Measurements from ENCODE around the gene CLSTN2.

Gene CLSTN2

DNA sequence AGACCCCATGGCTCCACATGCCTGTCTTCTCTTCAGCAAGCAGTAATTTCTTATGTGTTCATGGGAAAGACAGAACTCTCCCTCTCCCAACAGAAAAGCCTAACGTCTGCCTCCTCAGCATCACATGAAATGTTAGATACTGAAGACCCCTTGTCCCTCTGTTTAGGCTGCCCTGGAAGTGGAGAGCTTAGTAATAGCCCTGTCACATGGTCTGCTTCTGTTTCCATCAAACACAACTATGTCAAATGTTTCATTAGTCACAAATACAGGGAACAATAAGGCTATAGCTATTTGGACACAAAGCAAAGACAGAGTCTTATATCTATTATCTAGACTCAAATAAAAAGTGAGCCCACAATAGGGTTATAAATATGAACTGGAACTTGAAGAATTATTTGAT lies 552.6 kb downstream of the CLSTN2 start:
- Histone ChIP-seq H3K14ac (ENCODE audit: low read length) (no peak overlapping the region), H2BK120ac (ENCODE audit: low read depth, low read length) (no peak overlapping the region), H3K4me2 (ENCODE audit: insufficient read depth, low read length, poor library complexity, severe bottlenecking) (no peak overlapping the region), H3K9ac (ENCODE audit: low read depth, low read length, poor library complexity) (no peak overlapping the region), H2AFZ (ENCODE audit: low read length) (no peak overlapping the region), H3K4me1 (ENCODE audit: control insufficient read depth in 2 of 2, insufficient read depth in 1 of 2, low read depth in 1 of 2, low read length in 2 of 2) (no peaks in the 10 kb centered on the region), H3K36me3 (replicated peaks in 1 of 2; ENCODE audit: control insufficient read depth in 2 of 2, insufficient read depth in 2 of 2, low read length in 2 of 2) (no peaks in the 10 kb centered on the region), H3K27me3 (ENCODE audit: control insufficient read depth in 3 of 3, insufficient read depth in 3 of 3, low read depth in 1 of 3, low read length in 3 of 3) (no peaks in the 10 kb centered on the region), H2BK15ac (ENCODE audit: low read length) (no peak overlapping the region), H2AK5ac (ENCODE audit: low read depth, low read length) (no peak overlapping the region), H3K9me3 (replicated peaks in 1 of 2; ENCODE audit: control insufficient read depth in 2 of 2, insufficient read depth in 1 of 2, low read depth in 1 of 2, low read length in 2 of 2) (no peaks in the 10 kb centered on the region), H3K4ac (ENCODE audit: low read length) (no peak overlapping the region), H3K18ac (ENCODE audit: low read length) (no peak overlapping the region), H3K79me1 (ENCODE audit: low read depth, low read length) (no peaks in the 10 kb centered on the region), H2BK5ac (ENCODE audit: low read length) (no peak overlapping the region), H2BK12ac (ENCODE audit: low read length) (no peak overlapping the region), H3K23ac (ENCODE audit: low read depth, low read length, poor library complexity) (no peak overlapping the region), H4K91ac (ENCODE audit: low read depth, low read length, poor library complexity) (no peak overlapping the region), H4K8ac (ENCODE audit: low read depth, low read length) (no peak overlapping the region), H3K4me3 (ENCODE audit: low read length in 2 of 2) (no peak overlapping the region), H3K27ac (replicated peaks; ENCODE audit: low read length) (no peak overlapping the region)
- WGBS, 2 donors (ENCODE audit: extremely low coverage in 2 of 2, insufficient read length in 2 of 2, insufficient replicate concordance in 1 of 2) = no CpG with 5 or more reads among the region's 1 CpG
- no peak for DNase-seq (ENCODE audit: low spot score)

DNA sequence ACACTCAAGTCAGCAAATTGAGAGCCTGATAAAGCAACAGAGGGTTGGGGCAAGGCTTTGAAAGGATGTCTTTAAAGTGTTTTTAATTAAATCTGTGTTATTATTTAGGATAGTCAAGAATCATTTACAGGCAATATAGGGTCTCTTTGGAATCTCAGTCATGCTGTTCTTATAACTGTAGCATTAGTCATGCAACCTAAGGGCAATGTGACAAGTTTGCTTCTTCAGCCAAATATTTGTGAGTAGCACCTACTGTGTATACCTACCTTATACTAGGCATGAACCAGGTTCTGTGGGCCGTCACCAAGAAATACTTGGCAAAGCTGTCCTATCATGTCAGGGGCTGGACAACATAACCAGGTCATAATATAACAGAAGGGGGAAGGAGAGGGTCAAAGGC lies 558.3 kb downstream of the CLSTN2 start:
- Histone ChIP-seq H2AFZ (ENCODE audit: low read length) (no peak overlapping the region), H3K18ac (ENCODE audit: low read length) (no peak overlapping the region), H3K4me1 (ENCODE audit: control insufficient read depth in 2 of 2, insufficient read depth in 1 of 2, low read depth in 1 of 2, low read length in 2 of 2) (no peaks in the 10 kb centered on the region), H4K8ac (ENCODE audit: low read depth, low read length) (no peak overlapping the region), H2BK12ac (ENCODE audit: low read length) (no peak overlapping the region), H3K4me2 (ENCODE audit: insufficient read depth, low read length, poor library complexity, severe bottlenecking) (no peak overlapping the region), H2BK120ac (ENCODE audit: low read depth, low read length) (no peak overlapping the region), H3K27me3 (ENCODE audit: control insufficient read depth in 3 of 3, insufficient read depth in 3 of 3, low read depth in 1 of 3, low read length in 3 of 3) (no peaks in the 10 kb centered on the region), H4K91ac (ENCODE audit: low read depth, low read length, poor library complexity) (no peak overlapping the region), H3K36me3 (replicated peaks in 1 of 2; ENCODE audit: control insufficient read depth in 2 of 2, insufficient read depth in 2 of 2, low read length in 2 of 2) (no peaks in the 10 kb centered on the region), H3K4ac (ENCODE audit: low read length) (no peak overlapping the region), H3K4me3 (ENCODE audit: low read length in 2 of 2) (no peak overlapping the region), H3K27ac (replicated peaks; ENCODE audit: low read length) (no peak overlapping the region), H2BK5ac (ENCODE audit: low read length) (no peak overlapping the region), H3K9ac (ENCODE audit: low read depth, low read length, poor library complexity) (no peak overlapping the region), H3K14ac (ENCODE audit: low read length) (no peak overlapping the region), H2AK5ac (ENCODE audit: low read depth, low read length) (no peak overlapping the region), H3K23ac (ENCODE audit: low read depth, low read length, poor library complexity) (no peak overlapping the region), H3K9me3 (replicated peaks in 1 of 2; ENCODE audit: control insufficient read depth in 2 of 2, insufficient read depth in 1 of 2, low read depth in 1 of 2, low read length in 2 of 2) (no peaks in the 10 kb centered on the region), H3K79me1 (ENCODE audit: low read depth, low read length) (no peaks in the 10 kb centered on the region), H2BK15ac (ENCODE audit: low read length) (no peak overlapping the region)
- no CpG with 5 or more reads among the region's 1 CpG for WGBS, 2 donors (ENCODE audit: extremely low coverage in 2 of 2, insufficient read length in 2 of 2, insufficient replicate concordance in 1 of 2)
- DNase-seq (ENCODE audit: low spot score) = no peak

DNA sequence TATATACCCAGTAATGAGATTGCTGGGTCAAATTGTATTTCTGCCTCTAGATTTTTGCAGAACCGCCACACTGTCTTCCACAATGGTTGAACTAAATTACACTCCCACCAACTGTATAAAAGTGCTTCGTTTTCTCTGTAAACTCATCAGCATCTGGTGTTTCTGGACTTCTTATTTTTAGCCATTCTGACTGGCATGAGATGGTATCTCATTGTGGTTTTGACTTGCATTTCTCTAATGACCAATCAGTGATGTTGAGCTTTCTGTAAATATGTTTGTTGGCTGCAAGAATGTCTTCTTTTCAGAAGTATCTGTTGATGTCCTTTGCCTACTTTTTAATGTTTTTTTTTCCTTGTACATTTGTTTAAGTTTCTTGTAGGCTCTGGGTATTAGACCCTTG lies 560.0 kb downstream of the CLSTN2 start:
- Histone ChIP-seq H3K4me2 (ENCODE audit: insufficient read depth, low read length, poor library complexity, severe bottlenecking) (no peak overlapping the region), H4K8ac (ENCODE audit: low read depth, low read length) (no peak overlapping the region), H2BK12ac (ENCODE audit: low read length) (no peak overlapping the region), H2AFZ (ENCODE audit: low read length) (no peak overlapping the region), H3K79me1 (ENCODE audit: low read depth, low read length) (no peaks in the 10 kb centered on the region), H3K14ac (ENCODE audit: low read length) (no peak overlapping the region), H3K9me3 (replicated peaks in 1 of 2; ENCODE audit: control insufficient read depth in 2 of 2, insufficient read depth in 1 of 2, low read depth in 1 of 2, low read length in 2 of 2) (no peaks in the 10 kb centered on the region), H3K36me3 (replicated peaks in 1 of 2; ENCODE audit: control insufficient read depth in 2 of 2, insufficient read depth in 2 of 2, low read length in 2 of 2) (no peaks in the 10 kb centered on the region), H2BK5ac (ENCODE audit: low read length) (no peak overlapping the region), H3K27me3 (ENCODE audit: control insufficient read depth in 3 of 3, insufficient read depth in 3 of 3, low read depth in 1 of 3, low read length in 3 of 3) (no peaks in the 10 kb centered on the region), H3K23ac (ENCODE audit: low read depth, low read length, poor library complexity) (no peak overlapping the region), H3K4ac (ENCODE audit: low read length) (no peak overlapping the region), H4K91ac (ENCODE audit: low read depth, low read length, poor library complexity) (no peak overlapping the region), H3K27ac (replicated peaks; ENCODE audit: low read length) (no peak overlapping the region), H3K18ac (ENCODE audit: low read length) (no peak overlapping the region), H2AK5ac (ENCODE audit: low read depth, low read length) (no peak overlapping the region), H3K4me3 (ENCODE audit: low read length in 2 of 2) (no peak overlapping the region), H2BK120ac (ENCODE audit: low read depth, low read length) (no peak overlapping the region), H2BK15ac (ENCODE audit: low read length) (no peak overlapping the region), H3K9ac (ENCODE audit: low read depth, low read length, poor library complexity) (no peak overlapping the region), H3K4me1 (ENCODE audit: control insufficient read depth in 2 of 2, insufficient read depth in 1 of 2, low read depth in 1 of 2, low read length in 2 of 2) (no peaks in the 10 kb centered on the region)
- no CpG with 5 or more reads among the region's 2 CpGs for WGBS, 2 donors (ENCODE audit: extremely low coverage in 2 of 2, insufficient read length in 2 of 2, insufficient replicate concordance in 1 of 2)
- no peak for DNase-seq (ENCODE audit: low spot score)

DNA sequence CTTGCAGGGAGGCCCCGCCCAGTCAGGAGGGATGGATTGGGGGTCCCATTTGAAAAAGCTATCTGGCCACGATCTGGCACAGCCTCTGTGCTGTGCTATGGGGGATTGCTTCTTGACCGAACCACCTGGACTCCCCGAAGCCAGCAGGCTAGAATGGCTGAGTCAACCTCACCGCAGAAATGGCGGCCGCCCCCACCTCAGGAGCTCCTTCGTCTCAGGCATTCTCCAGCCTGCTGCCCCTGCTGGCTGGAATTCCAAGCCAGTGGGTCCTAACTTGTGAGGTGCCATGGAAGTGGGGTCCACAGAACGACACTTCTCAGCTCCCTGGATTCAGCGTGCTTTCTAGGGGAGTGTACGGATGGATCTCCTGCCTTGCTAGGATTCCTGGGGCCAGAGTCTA lies 562.3 kb downstream of the CLSTN2 start:
- DNase-seq (ENCODE audit: low spot score) = no peak
- Histone ChIP-seq H3K27me3 (ENCODE audit: control insufficient read depth in 3 of 3, insufficient read depth in 3 of 3, low read depth in 1 of 3, low read length in 3 of 3) (no peaks in the 10 kb centered on the region), H2BK15ac (ENCODE audit: low read length) (peak overlapping the region; percentile 20), H3K4ac (ENCODE audit: low read length) (no peak overlapping the region), H3K9me3 (replicated peaks in 1 of 2; ENCODE audit: control insufficient read depth in 2 of 2, insufficient read depth in 1 of 2, low read depth in 1 of 2, low read length in 2 of 2) (no peaks in the 10 kb centered on the region), H3K27ac (replicated peaks; ENCODE audit: low read length) (no peak overlapping the region), H2AK5ac (ENCODE audit: low read depth, low read length) (no peak overlapping the region), H3K23ac (ENCODE audit: low read depth, low read length, poor library complexity) (no peak overlapping the region), H3K9ac (ENCODE audit: low read depth, low read length, poor library complexity) (no peak overlapping the region), H4K91ac (ENCODE audit: low read depth, low read length, poor library complexity) (no peak overlapping the region), H4K8ac (ENCODE audit: low read depth, low read length) (no peak overlapping the region), H3K4me1 (ENCODE audit: control insufficient read depth in 2 of 2, insufficient read depth in 1 of 2, low read depth in 1 of 2, low read length in 2 of 2) (no peaks in the 10 kb centered on the region), H3K79me1 (ENCODE audit: low read depth, low read length) (no peaks in the 10 kb centered on the region), H3K14ac (ENCODE audit: low read length) (no peak overlapping the region), H3K4me3 (ENCODE audit: low read length in 2 of 2) (no peak overlapping the region), H2AFZ (ENCODE audit: low read length) (no peak overlapping the region), H2BK12ac (ENCODE audit: low read length) (no peak overlapping the region), H2BK120ac (ENCODE audit: low read depth, low read length) (peak overlapping the region; percentile 24), H2BK5ac (ENCODE audit: low read length) (no peak overlapping the region), H3K18ac (ENCODE audit: low read length) (peak overlapping the region; percentile 11), H3K4me2 (ENCODE audit: insufficient read depth, low read length, poor library complexity, severe bottlenecking) (no peak overlapping the region), H3K36me3 (replicated peaks in 1 of 2; ENCODE audit: control insufficient read depth in 2 of 2, insufficient read depth in 2 of 2, low read length in 2 of 2) (no peaks in the 10 kb centered on the region)
- WGBS, 2 donors (ENCODE audit: extremely low coverage in 2 of 2, insufficient read length in 2 of 2, insufficient replicate concordance in 1 of 2) = no CpG with 5 or more reads among the region's 11 CpGs

Measured in neuronal stem cell (in vitro differentiated cells).